Naive B cell (primary cell): ENCODE results near the gene FOXO6. TPM values are rescaled to one million over a fixed set of nuclear protein-coding genes. Genes with fewer than 3 reads are reported as not detected.
A peak's percentile ranks its signal among the peaks of the same experiment; 100 is the strongest.

Source experiments
- ATAC-seq, 2 donors: fragments of 150-1000 bp; cut with Tn5 transposase; 2 replicates each; pipeline ENCODE4 v1.10.0; 2021; ENCODE audit warnings: low read depth in 2 of 2, mild to moderate bottlenecking in 2 of 2, moderate library complexity in 2 of 2
- DNase-seq: peaks from one replicate; pipeline ENCODE4 v3.0.0; 2022
- H3K27ac Mint-ChIP-seq, 6 donors: one replicate each; pipeline ENCODE4 v1.8.0; 2020 to 2022; ENCODE audit warnings: mild to moderate bottlenecking in 6 of 6, mixed read lengths in 6 of 6, moderate library complexity in 5 of 6, inconsistent platforms in 2 of 6
- H3K27me3 Mint-ChIP-seq, 3 donors: one replicate each; pipeline ENCODE4 v1.8.0; 2021 to 2022; ENCODE audit warnings: mixed read lengths in 3 of 3, mild to moderate bottlenecking in 1 of 3
- H3K36me3 Mint-ChIP-seq, 2 donors: one replicate each; pipeline ENCODE4 v1.8.0; 2020 to 2022; ENCODE audit warnings: mixed read lengths in 2 of 2, inconsistent platforms in 1 of 2, mild to moderate bottlenecking in 1 of 2
- H3K4me1 Mint-ChIP-seq, 3 donors: one replicate each; pipeline ENCODE4 v1.8.0; 2020 to 2022; ENCODE audit warnings: mixed read lengths in 3 of 3, inconsistent platforms in 1 of 3, mild to moderate bottlenecking in 1 of 3, moderate library complexity in 1 of 3
- H3K4me3 Mint-ChIP-seq, 8 donors: one replicate each; pipeline ENCODE4 v1.8.0; 2020 to 2022; ENCODE audit warnings: mild to moderate bottlenecking in 8 of 8, mixed read lengths in 8 of 8, moderate library complexity in 8 of 8, inconsistent platforms in 2 of 8
- H3K9me3 Mint-ChIP-seq, 7 donors: one replicate each; pipeline ENCODE4 v1.8.0; 2020 to 2022; ENCODE audit warnings: mixed read lengths in 7 of 7, mild to moderate bottlenecking in 5 of 7, inconsistent platforms in 2 of 7, moderate library complexity in 1 of 7
- polyA plus RNA-seq, 6 donors: library from polyadenylated mRNA; unstranded; fragments of 300-500 nt; fragmentation: Illumina TruSeq; gene quantifications; one replicate each; pipeline ENCODE4 v1.2.3, GENCODE V29; 2021; ENCODE audit warnings: low read depth in 6 of 6

Gene FOXO6
- polyA plus RNA-seq, 6 donors from 2014 or later: 0.21 TPM; not detected in 5

GRCh38 chr1:41417746-41418145 is 56.5 kb downstream of the FOXO6 start:
- peak overlapping the region in 1 of 6 donors; percentile 62 for H3K27ac Mint-ChIP-seq

GRCh38 chr1:41418857-41419583 is 57.8 kb downstream of the FOXO6 start:
- Mint-ChIP-seq H3K27me3 (peaks cover 10 to 30% (median 27%) of the 10 kb centered on the region in 3 donors), H3K4me1 (no peaks in the 10 kb centered on the region), H3K27ac (no peak overlapping the region), H3K9me3 (no peaks in the 10 kb centered on the region), H3K36me3 (no peaks in the 10 kb centered on the region), H3K4me3 (no peak overlapping the region)
- ATAC-seq (no peak), DNase-seq (no peak)

More at GRCh38 chr1:41417746-41418145, 56.5 kb downstream of the FOXO6 start:
- H3K4me3 Mint-ChIP-seq: no peak overlapping the region
- no peaks in the 10 kb centered on the region for H3K4me1 Mint-ChIP-seq
- no peak for ATAC-seq
- H3K9me3 Mint-ChIP-seq: no peaks in the 10 kb centered on the region
- H3K36me3 Mint-ChIP-seq: no peaks in the 10 kb centered on the region
- DNase-seq: no peak
- H3K27me3 Mint-ChIP-seq: peaks cover 10 to 40% (median 29%) of the 10 kb centered on the region in 3 donors

- Mint-ChIP-seq H3K4me3 (no peak overlapping the region), H3K9me3 (no peaks in the 10 kb centered on the region), H3K27ac (no peak overlapping the region), H3K4me1 (no peaks in the 10 kb centered on the region), H3K36me3 (no peaks in the 10 kb centered on the region), H3K27me3 (peaks cover 10 to 30% (median 27%) of the 10 kb centered on the region in 3 donors)
- ATAC-seq (no peak), DNase-seq (no peak)
These were observed 58.5 kb downstream of the FOXO6 start for GRCh38 chr1:41419584-41420295.

- Mint-ChIP-seq H3K4me3 (no peak overlapping the region), H3K27ac (no peak overlapping the region), H3K9me3 (no peaks in the 10 kb centered on the region), H3K27me3 (peaks cover 10 to 30% (median 27%) of the 10 kb centered on the region in 3 donors), H3K4me1 (no peaks in the 10 kb centered on the region), H3K36me3 (no peaks in the 10 kb centered on the region)
- ATAC-seq (no peak), DNase-seq (no peak)
These were observed 59.1 kb downstream of the FOXO6 start for GRCh38 chr1:41420351-41420750.

GRCh38 chr1:41420860-41421259 is 59.6 kb downstream of the FOXO6 start:
- ATAC-seq (no peak), DNase-seq (no peak)
- Mint-ChIP-seq H3K4me1 (no peaks in the 10 kb centered on the region), H3K36me3 (no peaks in the 10 kb centered on the region), H3K27ac (no peak overlapping the region), H3K27me3 (peaks cover 10 to 30% (median 27%) of the 10 kb centered on the region in 3 donors), H3K4me3 (no peak overlapping the region), H3K9me3 (no peaks in the 10 kb centered on the region)

GRCh38 chr1:41422306-41422705 is 61.1 kb downstream of the FOXO6 start:
- Mint-ChIP-seq H3K4me3 (no peak overlapping the region), H3K9me3 (no peaks in the 10 kb centered on the region), H3K36me3 (no peaks in the 10 kb centered on the region), H3K4me1 (no peaks in the 10 kb centered on the region), H3K27ac (no peak overlapping the region), H3K27me3 (peaks cover 7 to 21% (median 20%) of the 10 kb centered on the region in 3 donors)
- ATAC-seq (no peak), DNase-seq (no peak)

- H3K36me3 Mint-ChIP-seq: no peaks in the 10 kb centered on the region
- peaks cover 7 to 23% (median 19%) of the 10 kb centered on the region in 3 donors for H3K27me3 Mint-ChIP-seq
- H3K27ac Mint-ChIP-seq: no peak overlapping the region
- no peak for DNase-seq
- ATAC-seq: no peak
- H3K4me3 Mint-ChIP-seq: no peak overlapping the region
- H3K9me3 Mint-ChIP-seq: no peaks in the 10 kb centered on the region
- H3K4me1 Mint-ChIP-seq: no peaks in the 10 kb centered on the region
These were observed 62.4 kb downstream of the FOXO6 start for GRCh38 chr1:41423511-41424191.

GRCh38 chr1:41424581-41425118 is 63.4 kb downstream of the FOXO6 start:
- Mint-ChIP-seq H3K27ac (no peak overlapping the region), H3K4me1 (no peaks in the 10 kb centered on the region), H3K27me3 (peaks cover 7 to 23% (median 23%) of the 10 kb centered on the region in 3 donors), H3K9me3 (no peaks in the 10 kb centered on the region), H3K36me3 (no peaks in the 10 kb centered on the region), H3K4me3 (no peak overlapping the region)
- DNase-seq (no peak), ATAC-seq (no peak)

GRCh38 chr1:41425369-41425768 is 64.1 kb downstream of the FOXO6 start:
- Mint-ChIP-seq H3K27ac (no peak overlapping the region), H3K4me1 (no peaks in the 10 kb centered on the region), H3K27me3 (peaks cover 7 to 23% (median 23%) of the 10 kb centered on the region in 3 donors), H3K9me3 (no peaks in the 10 kb centered on the region), H3K4me3 (no peak overlapping the region), H3K36me3 (no peaks in the 10 kb centered on the region)
- DNase-seq (no peak), ATAC-seq (no peak)

- Mint-ChIP-seq H3K27me3 (peaks cover under 1 to 23% (median 18%) of the 10 kb centered on the region in 3 donors), H3K27ac (no peak overlapping the region), H3K4me3 (no peak overlapping the region), H3K36me3 (no peaks in the 10 kb centered on the region), H3K4me1 (no peaks in the 10 kb centered on the region), H3K9me3 (no peaks in the 10 kb centered on the region)
- DNase-seq: no peak
- no peak for ATAC-seq
These were observed 65.1 kb downstream of the FOXO6 start for GRCh38 chr1:41426201-41426890.

- peaks cover 0 to 18% (median 16%) of the 10 kb centered on the region in 3 donors for H3K27me3 Mint-ChIP-seq
These were observed 66.1 kb downstream of the FOXO6 start for GRCh38 chr1:41427122-41427913.

GRCh38 chr1:41427916-41428737 is 66.9 kb downstream of the FOXO6 start:
- ATAC-seq: no peak
- peak overlapping the region in 2 of 6 donors; percentile 58 to 79 for H3K27ac Mint-ChIP-seq
- no peak for DNase-seq

More at GRCh38 chr1:41427122-41427913, 66.1 kb downstream of the FOXO6 start:
- Mint-ChIP-seq H3K36me3 (no peaks in the 10 kb centered on the region), H3K27ac (no peak overlapping the region), H3K4me1 (no peaks in the 10 kb centered on the region), H3K9me3 (no peaks in the 10 kb centered on the region), H3K4me3 (no peak overlapping the region)
- DNase-seq (no peak), ATAC-seq (no peak)

More at GRCh38 chr1:41427916-41428737, 66.9 kb downstream of the FOXO6 start:
- H3K4me1 Mint-ChIP-seq: no peaks in the 10 kb centered on the region
- no peak overlapping the region for H3K4me3 Mint-ChIP-seq
- H3K27me3 Mint-ChIP-seq: peaks cover 0 to 24% (median 22%) of the 10 kb centered on the region in 3 donors
- H3K9me3 Mint-ChIP-seq: no peaks in the 10 kb centered on the region
- H3K36me3 Mint-ChIP-seq: no peaks in the 10 kb centered on the region
